Ascending aorta (tissue), 2 donors: ENCODE data around the gene SH3YL1. TPM values are rescaled to one million over a fixed set of nuclear protein-coding genes. Genes with fewer than 3 reads are reported as not detected.

ENCODE experiments used
- DNase-seq, 2 donors: peaks; one replicate each; pipeline ENCODE4 v3.0.0-alpha.2; 2019; ENCODE audit warnings: low spot score in 2 of 2
- H3K27ac ChIP-seq, 2 donors: fragments of 200-600 bp; sonication (generic); one replicate each; pipeline ENCODE4 v1.5.1; 2016 to 2017; ENCODE audit warnings: mild to moderate bottlenecking in 1 of 2
- H3K27me3 ChIP-seq: fragments of 200-600 bp; sonication (generic); one replicate; pipeline ENCODE4 v1.5.1; 2017
- H3K36me3 ChIP-seq, 2 donors: fragments of 200-600 bp; sonication (generic); one replicate each; pipeline ENCODE4 v1.5.1; 2016
- H3K4me1 ChIP-seq, 2 donors: fragments of 200-600 bp; sonication (generic); one replicate each; pipeline ENCODE4 v1.5.1; 2016 to 2017; ENCODE audit warnings: mild to moderate bottlenecking in 1 of 2
- H3K4me3 ChIP-seq, 2 donors: fragments of 200-600 bp; sonication (generic); one replicate each; pipeline ENCODE4 v1.5.1; 2016 to 2017; ENCODE audit warnings: mild to moderate bottlenecking in 1 of 2
- H3K9me3 ChIP-seq, 2 donors: fragments of 200-600 bp; sonication (generic); one replicate each; pipeline ENCODE4 v1.5.1; 2016
- CTCF ChIP-seq, 3 experiments: fragments of 200-600 bp in 2 of 3; fragments of 450-650 bp in 1 of 3; sonication (generic) in 2 of 3; IDR thresholded peaks; one replicate each; pipeline ENCODE4 v1.5.1; 2016 to 2019; ENCODE audit warnings: antibody characterized with exemption in 3 of 3, mild to moderate bottlenecking in 1 of 3, moderate library complexity in 1 of 3
- intact Hi-C: fragments of 100-400 bp; cut with DNase I; formaldehyde crosslinking; loops from one replicate; pipeline ENCODE4 v1.15.1; 2023
- total RNA-seq: library from RNA; depleted of rRNA; stranded (reverse); fragments of >200 nt; gene quantifications from one replicate; pipeline ENCODE4 v1.1.0, GENCODE V29; 2016

Gene SH3YL1
- total RNA-seq, 1 donor from 2014 or later, result 3.0 TPM

- intact Hi-C loops, result no loop called here
- no peak for DNase-seq
- no peak for TF ChIP-seq CTCF (IDR thresholded peaks at IDR 0.05)
- peaks cover 13 to 28% of the 10 kb centered on the region in 2 donors for H3K36me3 ChIP-seq
- peak overlapping the region; percentile 60 to 68 for H3K27ac ChIP-seq
- no peaks in the 10 kb centered on the region for H3K27me3 ChIP-seq
- no peaks in the 10 kb centered on the region for H3K9me3 ChIP-seq
- peaks cover 3 to 19% of the 10 kb centered on the region in 2 donors for H3K4me1 ChIP-seq
- H3K4me3 ChIP-seq, result no peak overlapping the region
Observed at GRCh38 chr2:284896-285492, 21.2 kb upstream of the SH3YL1 start.

- intact Hi-C loops, result no loop called here
- H3K4me3 ChIP-seq, result no peak overlapping the region
- peak overlapping the region; percentile 54 to 60 for H3K27ac ChIP-seq
- H3K36me3 ChIP-seq, result peaks cover 13 to 36% of the 10 kb centered on the region in 2 donors
- no peaks in the 10 kb centered on the region for H3K9me3 ChIP-seq
- no peaks in the 10 kb centered on the region for H3K27me3 ChIP-seq
- TF ChIP-seq CTCF (IDR thresholded peaks at IDR 0.05), result no peak
- peaks cover 3 to 15% of the 10 kb centered on the region in 2 donors for H3K4me1 ChIP-seq
- no peak for DNase-seq
Observed at GRCh38 chr2:283996-284794, 20.4 kb upstream of the SH3YL1 start.

- intact Hi-C loops, result no loop called here
- H3K4me3 ChIP-seq, result no peak overlapping the region
- TF ChIP-seq CTCF (IDR thresholded peaks at IDR 0.05), result no peak
- H3K9me3 ChIP-seq, result no peaks in the 10 kb centered on the region
- H3K27me3 ChIP-seq, result no peaks in the 10 kb centered on the region
- H3K4me1 ChIP-seq, result peaks cover 0 to 13% of the 10 kb centered on the region in 2 donors
- no peak overlapping the region for H3K27ac ChIP-seq
- DNase-seq, result no peak
- H3K36me3 ChIP-seq, result peaks cover 23 to 51% of the 10 kb centered on the region in 2 donors
Observed at GRCh38 chr2:282371-283263, 18.8 kb upstream of the SH3YL1 start.

GRCh38 chr2:281381-281780 is 17.5 kb upstream of the SH3YL1 start:
- intact Hi-C loops, result no loop called here
- no peak for TF ChIP-seq CTCF (IDR thresholded peaks at IDR 0.05)
- no peaks in the 10 kb centered on the region for H3K9me3 ChIP-seq
- H3K4me3 ChIP-seq, result no peak overlapping the region
- no peaks in the 10 kb centered on the region for H3K27me3 ChIP-seq
- peaks cover 0 to 13% of the 10 kb centered on the region in 2 donors for H3K4me1 ChIP-seq
- no peak overlapping the region for H3K27ac ChIP-seq
- H3K36me3 ChIP-seq, result peaks cover 31 to 62% of the 10 kb centered on the region in 2 donors
- DNase-seq, result no peak

- H3K4me1 ChIP-seq, result peaks cover 0 to 13% of the 10 kb centered on the region in 2 donors
- no peak for DNase-seq
- H3K36me3 ChIP-seq, result peaks cover 31 to 67% of the 10 kb centered on the region in 2 donors
- no peaks in the 10 kb centered on the region for H3K27me3 ChIP-seq
- no peak overlapping the region for H3K27ac ChIP-seq
- TF ChIP-seq CTCF (IDR thresholded peaks at IDR 0.05), result no peak
- intact Hi-C loops, result no loop called here
- H3K9me3 ChIP-seq, result no peaks in the 10 kb centered on the region
- no peak overlapping the region for H3K4me3 ChIP-seq
Observed at GRCh38 chr2:280650-281110, 16.8 kb upstream of the SH3YL1 start.
